ENCODE results near the gene GNS. TPM values are rescaled to one million over a fixed set of nuclear protein-coding genes. Genes with fewer than 3 reads are reported as not detected.
A peak's percentile ranks its signal among the peaks of the same experiment; 100 is the strongest.

The GNS gene
- total and polyA plus RNA-seq, 2 donors (not counting 3 experiments of a cell fraction or from before 2014, with no cell fraction given) = 107 to 142 TPM

GRCh38 chr12:64752032-64752431 lies 7.2 kb downstream of the GNS start:
- no peaks in the 10 kb centered on the region for H3K9me1 ChIP-seq (replicated peaks; ENCODE audit: control insufficient read depth, extremely low read depth, insufficient read depth, low read length)
- H3K4me2 ChIP-seq (ENCODE audit: insufficient read depth, low read length) = peak overlapping the region; percentile 44
- H3K36me3 ChIP-seq (ENCODE audit: control insufficient read depth in 2 of 2, extremely low read depth in 1 of 2, insufficient read depth in 2 of 2, low read length in 2 of 2) = peaks cover 2% of the 10 kb centered on the region in 2 experiments
- TF ChIP-seq CTCF (IDR thresholded peaks at IDR 0.05; ENCODE audit: extremely low read depth in 1 of 2, insufficient read depth in 1 of 2, low read depth in 1 of 2, low read length in 2 of 2) (no peak), FOS (IDR thresholded peaks at IDR 0.05; ENCODE audit: borderline replicate concordance, insufficient read depth, low read length) (no peak), EZH2 (IDR thresholded peaks at IDR 0.05; ENCODE audit: borderline replicate concordance, low read depth, low read length, severe bottlenecking) (no peak)
- DNase-seq (ENCODE audit: low read depth, low spot score) = no peak
- ChIA-PET POLR2A (no interaction called here), CTCF (interaction anchor here (0.7 kb wide), 1 partner anchor 44 kb away, joined by 4 read pairs; no protein-coding TSS in a partner anchor)
- H3K9ac ChIP-seq (replicated peaks; ENCODE audit: extremely low read depth, insufficient read depth, low read length) = no peak overlapping the region
- peaks cover 41% of the 10 kb centered on the region for H3K4me1 ChIP-seq (ENCODE audit: control insufficient read depth, extremely low read depth, insufficient read depth, low read length)
- no peaks in the 10 kb centered on the region for H3K27me3 ChIP-seq (ENCODE audit: control insufficient read depth in 2 of 2, insufficient read depth in 2 of 2, low read length in 2 of 2)
- no peak overlapping the region for H3K4me3 ChIP-seq (replicated peaks in 1 of 3; ENCODE audit: insufficient read depth in 1 of 3, low read depth in 1 of 3, low read length in 3 of 3)
- H4K20me1 ChIP-seq (replicated peaks; ENCODE audit: control insufficient read depth, extremely low read depth, insufficient read depth, low read length) = no peaks in the 10 kb centered on the region
- H2AFZ ChIP-seq (ENCODE audit: low read depth, low read length) = no peak overlapping the region
- peaks cover 11% of the 10 kb centered on the region for H3K79me2 ChIP-seq (ENCODE audit: control insufficient read depth, insufficient read depth, low read length)
- H3K9me3 ChIP-seq (replicated peaks; ENCODE audit: control insufficient read depth, insufficient read depth, low read length) = no peaks in the 10 kb centered on the region
- dilution Hi-C loops (cut with MboI; ENCODE audit: extremely low pct_ligation_motif_present, low sequenced_read_pairs) (no loop called here), intact Hi-C loops (cut with micrococcal nuclease) (no loop called here)
- peak overlapping the region; percentile 50 for H3K27ac ChIP-seq (ENCODE audit: insufficient read depth, low read depth, low read length)
- BruUV-seq (replicated peaks) = no TSS peak
- no peak for FAIRE-seq

GRCh38 chr12:64749461-64750200 lies 9.6 kb downstream of the GNS start:
- no peak overlapping the region for H3K4me2 ChIP-seq (ENCODE audit: insufficient read depth, low read length)
- FAIRE-seq (no peak), DNase-seq (ENCODE audit: low read depth, low spot score) (no peak)
- BruUV-seq (replicated peaks) = no TSS peak
- intact Hi-C loops (cut with micrococcal nuclease) = no loop called here
- no peaks in the 10 kb centered on the region for H4K20me1 ChIP-seq (replicated peaks; ENCODE audit: control insufficient read depth, extremely low read depth, insufficient read depth, low read length)
- H3K9me3 ChIP-seq (replicated peaks; ENCODE audit: control insufficient read depth, insufficient read depth, low read length) = no peaks in the 10 kb centered on the region
- H3K27me3 ChIP-seq (ENCODE audit: control insufficient read depth in 2 of 2, insufficient read depth in 2 of 2, low read length in 2 of 2) = no peaks in the 10 kb centered on the region
- H3K9ac ChIP-seq (replicated peaks; ENCODE audit: extremely low read depth, insufficient read depth, low read length) = no peak overlapping the region
- dilution Hi-C loops (cut with MboI; ENCODE audit: extremely low pct_ligation_motif_present, low sequenced_read_pairs) = no loop called here
- no peak overlapping the region for H2AFZ ChIP-seq (ENCODE audit: low read depth, low read length)
- CTCF ChIA-PET = no interaction called here
- peaks cover 65% of the 10 kb centered on the region for H3K4me1 ChIP-seq (ENCODE audit: control insufficient read depth, extremely low read depth, insufficient read depth, low read length)
- no peaks in the 10 kb centered on the region for H3K9me1 ChIP-seq (replicated peaks; ENCODE audit: control insufficient read depth, extremely low read depth, insufficient read depth, low read length)
- H3K4me3 ChIP-seq (replicated peaks in 1 of 3; ENCODE audit: insufficient read depth in 1 of 3, low read depth in 1 of 3, low read length in 3 of 3) = no peak overlapping the region
- peaks cover 2% of the 10 kb centered on the region in 2 experiments for H3K36me3 ChIP-seq (ENCODE audit: control insufficient read depth in 2 of 2, extremely low read depth in 1 of 2, insufficient read depth in 2 of 2, low read length in 2 of 2)
- TF ChIP-seq POLR2A (IDR thresholded peaks at IDR 0.05; ENCODE audit: low read depth, low read length) (no peak), MAX (IDR thresholded peaks at IDR 0.05; ENCODE audit: insufficient read depth, insufficient read length) (no peak), CTCF (IDR thresholded peaks at IDR 0.05; ENCODE audit: extremely low read depth in 1 of 2, insufficient read depth in 1 of 2, low read depth in 1 of 2, low read length in 2 of 2) (no peak), EZH2 (IDR thresholded peaks at IDR 0.05; ENCODE audit: borderline replicate concordance, low read depth, low read length, severe bottlenecking) (no peak)
- H3K79me2 ChIP-seq (ENCODE audit: control insufficient read depth, insufficient read depth, low read length) = peaks cover 6% of the 10 kb centered on the region
- POLR2A ChIA-PET = no interaction called here
- H3K27ac ChIP-seq (ENCODE audit: insufficient read depth, low read depth, low read length) = no peak overlapping the region

All from endothelial cell of umbilical vein (primary cell).